Activated CD4-positive, CD25-positive, alpha-beta regulatory T cell treated with anti-CD3 and anti-CD28 coated beads, Interleukin-2, amount 50 U/mL, for 72 hours (primary cell): Measurements from ENCODE around the gene FMO1.
"Not testable (repeated sequence)": the region's sequence is repeated elsewhere in the genome, so short reads cannot be mapped to it uniquely, and the experiment has no call there.

Source experiments
- DNase-seq: peaks from one replicate; pipeline ENCODE4 v3.0.0; 2021

The FMO1 gene

GRCh38 chr1:171286032-171286705 is 37.9 kb downstream of the FMO1 start:
- DNase-seq, result no peak

- DNase-seq, result no peak
These were observed 42.3 kb downstream of the FMO1 start for GRCh38 chr1:171290621-171291020.

GRCh38 chr1:171292799-171293198 is 44.5 kb downstream of the FMO1 start:
- DNase-seq, result no peak

- DNase-seq, result not testable (repeated sequence)
These were observed 47.1 kb downstream of the FMO1 start for GRCh38 chr1:171295383-171295782.

GRCh38 chr1:171295821-171296220 is 47.5 kb downstream of the FMO1 start:
- DNase-seq, result no peak

- DNase-seq, result no peak
These were observed 48.6 kb downstream of the FMO1 start for GRCh38 chr1:171296897-171297296.

- DNase-seq, result no peak
These were observed 50.4 kb downstream of the FMO1 start for GRCh38 chr1:171298696-171299095.

GRCh38 chr1:171299342-171299741 is 51.0 kb downstream of the FMO1 start:
- DNase-seq, result no peak

GRCh38 chr1:171300401-171300800 is 52.1 kb downstream of the FMO1 start:
- no peak for DNase-seq

- no peak for DNase-seq
These were observed 62.4 kb downstream of the FMO1 start for GRCh38 chr1:171310661-171311087.

GRCh38 chr1:171311771-171312558 is 63.7 kb downstream of the FMO1 start:
- DNase-seq, result no peak

- no peak for DNase-seq
These were observed 65.1 kb downstream of the FMO1 start for GRCh38 chr1:171313319-171313834.

- peak; percentile 63 for DNase-seq
These were observed 65.6 kb downstream of the FMO1 start, which contains the start of gene FMO4 for GRCh38 chr1:171313835-171314320. Gene FMO4 (plus strand): TSS chr1:171314183. CDS start chr1:171319826, 5,643 bp downstream.

GRCh38 chr1:171329251-171329650 is 81.0 kb downstream of the FMO1 start:
- DNase-seq, result no peak

- no peak for DNase-seq
These were observed 85.8 kb downstream of the FMO1 start for GRCh38 chr1:171334024-171334640.
